CD4-positive, alpha-beta T cell treated with Interleukin-1 beta for 1 hour (primary cell): Measurements from ENCODE around the gene C4BPA.

Experiments used
- DNase-seq, 2 donors: peaks; one replicate each; pipeline ENCODE4 v3.0.0-alpha.2; 2020 to 2022

The C4BPA gene

DNA sequence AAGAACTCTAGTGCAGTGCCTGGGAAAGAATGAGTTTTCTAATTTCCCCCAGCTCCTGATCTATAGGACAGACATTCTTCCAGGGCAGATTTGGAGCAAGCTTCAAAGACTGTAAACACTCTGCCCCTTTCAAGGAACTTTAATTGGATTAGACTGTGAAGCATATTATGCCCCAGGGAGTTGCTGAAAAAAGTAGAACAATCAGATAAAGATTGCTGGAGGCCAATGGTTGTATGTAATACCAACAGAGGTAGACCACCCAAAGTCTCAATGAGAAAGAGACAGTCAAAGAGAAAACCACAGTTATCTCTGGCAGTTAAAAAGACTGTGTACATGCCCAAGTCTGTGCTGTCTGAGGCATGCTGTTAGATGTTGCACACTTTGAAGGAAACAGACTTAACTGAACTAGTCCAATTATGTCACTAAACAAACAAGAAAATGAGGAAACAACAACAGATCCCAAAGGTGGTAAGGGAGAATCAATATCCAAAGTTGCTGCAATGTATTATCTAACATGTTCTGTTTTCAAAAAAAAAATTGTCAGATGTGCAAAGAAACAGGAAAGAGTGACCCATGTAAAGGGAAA is 24.4 kb downstream of the C4BPA start:
- DNase-seq, result no peak

DNA sequence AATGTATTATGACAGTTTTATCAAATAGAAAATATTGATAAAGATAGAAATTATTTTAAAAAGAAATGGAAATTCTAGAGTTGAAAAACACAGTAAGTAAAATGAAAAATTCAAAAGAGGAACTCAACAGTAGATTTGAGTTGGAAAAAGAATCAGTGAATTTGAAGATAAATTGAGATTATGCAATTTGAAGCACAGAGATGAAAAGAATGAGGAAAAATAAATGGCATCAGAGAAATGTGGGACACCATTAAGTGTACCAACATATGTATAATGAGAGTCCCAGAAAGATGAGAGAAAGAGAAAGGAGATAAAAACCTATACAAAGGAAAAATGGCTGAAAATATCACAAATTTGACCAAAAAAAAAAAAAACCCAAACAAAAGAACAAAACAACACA is 25.0 kb downstream of the C4BPA start:
- DNase-seq, result no peak

DNA sequence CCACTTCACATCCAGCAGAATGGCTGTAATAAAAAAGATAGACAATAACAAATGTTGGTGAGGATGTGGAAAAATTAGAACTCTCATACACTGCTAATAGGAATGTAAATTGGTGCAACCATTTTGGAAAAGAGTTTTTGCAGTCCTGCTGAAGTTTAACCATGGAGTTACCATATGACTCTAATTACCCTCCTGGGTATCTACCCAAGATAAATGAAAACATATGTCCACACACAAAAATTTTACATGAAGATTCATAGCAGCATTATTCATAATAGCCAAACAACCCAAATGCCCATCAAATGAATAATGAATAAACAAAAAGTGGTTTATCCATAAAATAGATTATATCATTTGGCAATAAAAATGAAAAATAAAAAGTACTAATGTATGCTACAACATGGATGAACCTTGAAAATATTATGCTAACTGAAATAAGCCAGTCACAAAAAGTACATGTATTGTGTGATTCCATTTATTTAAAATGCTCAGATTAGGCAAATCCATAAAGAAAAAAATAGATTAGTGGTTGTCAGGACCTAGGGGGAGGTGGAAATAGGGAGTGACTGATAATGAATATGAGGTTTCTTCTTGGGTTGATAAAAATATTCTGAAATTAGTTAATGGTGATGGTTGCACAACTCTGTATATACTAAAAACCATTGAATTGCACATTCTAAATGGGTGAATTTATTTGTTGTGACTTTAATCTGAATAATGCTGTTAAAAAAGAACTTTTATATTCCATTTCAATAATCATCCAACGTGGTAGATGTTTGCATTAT is 26.4 kb downstream of the C4BPA start:
- no peak for DNase-seq

DNA sequence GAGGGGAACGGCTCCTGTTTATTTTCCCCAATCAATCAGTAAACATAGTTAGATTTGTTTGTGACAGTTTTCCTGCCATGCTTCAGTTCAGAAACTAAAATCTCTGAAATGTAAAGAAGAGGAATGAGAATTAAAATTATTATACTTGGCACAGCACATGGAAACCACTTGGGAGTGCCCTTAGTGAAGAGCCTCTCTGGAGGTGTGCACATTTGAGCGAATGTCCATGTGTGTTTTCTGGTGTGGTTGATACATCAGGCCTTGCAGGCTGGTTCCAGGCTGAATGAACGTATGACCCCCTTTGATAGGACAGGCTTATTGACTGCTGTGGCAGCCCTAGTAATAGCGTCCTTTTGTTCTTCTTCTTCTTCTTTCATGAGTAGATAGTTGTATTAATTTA is 27.1 kb downstream of the C4BPA start:
- DNase-seq, result no peak

DNA sequence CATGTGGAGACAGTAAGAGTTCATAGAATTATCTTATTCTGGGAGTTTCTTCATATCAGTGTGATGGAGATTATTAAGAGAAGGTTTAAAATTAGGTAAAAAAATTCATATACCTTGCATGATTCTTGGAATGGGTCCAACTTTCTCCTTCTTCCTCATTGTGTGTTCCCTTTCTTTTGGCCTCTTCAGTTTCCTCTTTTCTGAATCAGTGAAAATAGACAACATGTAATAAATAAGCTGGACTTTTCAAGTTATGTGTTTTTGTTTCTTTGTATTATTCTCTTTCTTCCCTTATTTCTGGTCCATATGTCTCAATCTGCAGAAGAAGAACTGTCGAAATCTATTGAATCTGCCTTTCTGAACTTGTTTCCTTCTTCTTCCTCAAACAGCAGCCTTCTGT is 30.5 kb downstream of the C4BPA start:
- no peak for DNase-seq

GRCh38 chr1:207139616-207140015 is 35.6 kb downstream of the C4BPA start:
- no peak for DNase-seq

DNA sequence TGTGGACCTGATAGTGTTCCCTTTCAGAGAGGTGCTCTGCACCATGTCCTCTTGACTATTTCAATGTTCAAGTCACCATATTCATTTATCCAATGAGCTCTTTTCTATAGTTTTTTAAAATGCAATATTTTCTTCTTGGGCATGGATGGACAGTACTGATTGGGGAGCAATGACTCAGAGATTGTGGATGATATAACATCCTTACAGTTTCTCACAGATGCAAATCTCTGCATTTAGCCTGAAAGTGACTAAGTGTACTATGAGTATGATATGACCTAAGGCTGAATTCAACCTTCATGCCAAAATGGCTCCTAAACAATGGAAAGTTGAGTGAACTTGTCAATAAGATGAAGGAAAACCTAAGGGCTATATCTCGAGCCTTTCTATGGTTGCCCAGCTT is 36.5 kb downstream of the C4BPA start:
- DNase-seq, result no peak

DNA sequence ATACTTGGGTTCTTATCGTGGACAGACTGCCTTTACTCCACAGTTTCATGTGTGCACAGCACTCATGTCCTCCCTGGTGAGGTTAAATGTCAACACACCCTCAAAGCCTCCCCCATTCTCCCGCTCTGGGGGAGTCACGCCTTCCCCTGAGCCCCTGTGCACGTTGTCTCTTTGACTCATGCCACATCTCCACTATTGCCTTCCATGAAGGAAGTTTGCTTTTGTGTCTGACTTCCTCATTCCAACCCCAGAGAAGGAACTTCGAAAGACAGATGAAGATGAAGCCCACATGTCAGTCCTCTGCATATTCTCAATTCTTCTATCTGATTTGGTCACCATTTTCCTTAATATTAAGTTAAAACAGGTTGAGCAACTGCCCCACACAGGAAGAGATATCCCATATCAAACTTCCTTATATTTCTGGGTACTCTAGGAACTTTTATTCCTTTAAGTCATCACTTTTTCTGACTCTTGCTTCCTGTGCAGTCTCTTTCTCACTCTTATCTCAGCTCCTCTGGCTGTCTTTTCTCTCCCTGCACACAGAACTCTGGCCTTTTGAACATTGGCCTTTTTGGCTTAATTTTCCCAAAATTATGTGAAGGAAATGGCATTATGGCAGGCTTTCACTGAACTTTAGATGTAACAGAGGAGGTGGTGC is 41.5 kb downstream of the C4BPA start:
- DNase-seq, result peak in 1 of 2 donors; percentile 6

DNA sequence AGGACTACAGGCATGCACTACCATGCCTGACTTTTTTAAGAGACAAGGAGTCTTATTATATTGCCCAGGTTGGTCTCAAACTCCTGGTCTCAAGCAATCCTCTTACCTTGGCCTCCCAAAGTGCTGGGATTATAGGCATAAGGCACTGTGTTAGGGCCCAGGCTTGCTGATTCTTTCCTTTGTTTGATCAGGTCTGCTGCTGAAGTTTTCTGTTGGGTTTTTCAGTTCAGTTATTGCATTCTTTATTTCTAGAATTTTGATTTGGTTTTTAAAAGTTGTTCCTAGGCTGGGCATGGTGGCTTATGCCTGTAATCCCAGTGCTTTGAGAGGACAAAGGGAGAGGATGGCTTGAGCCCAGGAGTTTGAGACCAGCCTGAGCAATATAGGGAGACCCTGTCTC is 47.9 kb downstream of the C4BPA start:
- no peak for DNase-seq

DNA sequence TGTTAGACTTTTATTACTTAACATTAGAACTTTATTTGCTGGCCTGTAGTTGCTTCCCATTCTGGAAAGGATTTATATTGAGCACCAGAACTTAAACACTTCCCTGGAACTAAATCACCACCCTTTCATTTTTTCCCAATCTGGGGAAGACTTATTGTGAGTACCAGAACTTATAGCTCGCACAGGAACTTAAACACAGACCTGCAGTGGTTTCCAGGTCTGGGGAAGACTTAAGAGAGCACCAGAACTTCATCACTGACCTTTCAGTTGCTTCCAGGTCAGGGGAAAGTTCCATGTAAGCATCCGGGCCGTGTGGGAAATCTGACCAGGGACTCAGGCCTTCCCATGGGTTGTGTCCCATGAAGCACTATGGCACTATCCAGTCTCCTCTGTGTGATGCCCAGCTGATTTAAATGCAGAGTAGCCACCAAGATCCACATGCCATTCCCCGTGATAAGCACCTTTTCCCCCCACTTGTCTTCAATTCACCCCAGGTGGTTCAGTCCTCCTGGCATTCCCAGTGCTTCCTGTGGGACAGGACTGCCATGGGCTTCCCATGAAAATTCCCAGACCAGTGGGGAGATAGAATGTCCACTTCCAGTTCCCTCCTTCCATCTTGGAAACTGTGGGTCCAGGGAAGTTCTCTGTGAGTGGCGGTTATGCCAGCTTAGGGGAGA is 48.9 kb downstream of the C4BPA start:
- no peak for DNase-seq

DNA sequence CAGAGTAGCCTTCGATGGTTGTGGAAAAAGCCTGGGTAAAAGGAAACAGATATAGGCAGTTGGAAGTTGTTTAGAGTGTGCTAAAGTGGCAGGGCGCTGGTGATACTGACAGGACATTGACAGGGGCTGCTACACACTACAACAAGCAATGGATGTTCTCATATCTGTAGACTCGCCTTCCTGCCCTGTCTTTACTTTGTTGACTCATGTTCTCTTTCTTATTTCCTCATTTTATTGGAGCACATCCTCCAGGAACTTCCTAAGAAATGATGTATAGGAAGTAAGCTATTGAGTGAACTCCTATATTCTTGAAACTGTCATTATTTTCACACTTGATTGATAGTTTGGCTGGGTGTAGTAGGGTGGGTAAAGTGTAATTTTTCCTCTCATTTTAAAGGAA is 51.0 kb downstream of the C4BPA start:
- DNase-seq, result no peak

DNA sequence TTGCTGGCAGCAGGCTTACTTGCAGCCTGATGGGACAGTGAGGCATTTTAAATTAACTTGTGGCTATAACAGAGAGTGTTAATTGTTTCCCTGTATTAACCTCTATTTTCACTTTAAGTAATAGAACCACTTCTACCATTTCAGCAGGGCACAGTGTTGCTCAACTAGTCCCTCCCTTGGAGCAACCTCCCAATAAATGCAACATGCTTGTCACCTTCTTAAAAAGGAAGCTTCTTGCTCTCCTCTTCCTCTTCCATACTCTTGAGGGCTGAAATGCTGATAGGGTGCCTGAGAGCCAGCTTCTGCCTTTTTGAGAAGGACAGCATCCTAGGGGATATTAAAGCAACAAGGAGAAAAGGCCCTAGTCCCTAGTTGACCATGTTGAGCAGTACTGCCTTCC is 52.1 kb downstream of the C4BPA start:
- DNase-seq, result no peak

DNA sequence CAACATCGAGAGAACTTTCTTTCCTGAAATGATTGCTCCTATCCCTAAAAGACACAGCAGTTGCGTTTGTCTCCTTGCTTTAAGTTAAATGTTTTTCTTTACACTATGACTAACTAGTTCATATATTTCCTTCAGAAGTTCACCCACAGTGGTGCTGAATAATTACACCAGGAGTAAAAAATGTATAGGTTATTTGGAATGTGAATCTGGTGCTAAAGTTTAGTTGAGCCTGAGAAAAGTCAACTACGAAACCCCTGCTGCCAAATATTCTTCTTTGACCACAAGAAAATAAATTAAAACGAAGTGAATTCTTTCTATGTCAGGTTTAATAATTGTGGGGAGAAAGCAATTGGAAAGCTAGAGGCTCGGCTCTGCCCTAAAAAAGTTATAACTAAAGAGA is 52.8 kb downstream of the C4BPA start:
- no peak for DNase-seq

GRCh38 chr1:207164086-207164485 is 60.1 kb downstream of the C4BPA start:
- no peak for DNase-seq

DNA sequence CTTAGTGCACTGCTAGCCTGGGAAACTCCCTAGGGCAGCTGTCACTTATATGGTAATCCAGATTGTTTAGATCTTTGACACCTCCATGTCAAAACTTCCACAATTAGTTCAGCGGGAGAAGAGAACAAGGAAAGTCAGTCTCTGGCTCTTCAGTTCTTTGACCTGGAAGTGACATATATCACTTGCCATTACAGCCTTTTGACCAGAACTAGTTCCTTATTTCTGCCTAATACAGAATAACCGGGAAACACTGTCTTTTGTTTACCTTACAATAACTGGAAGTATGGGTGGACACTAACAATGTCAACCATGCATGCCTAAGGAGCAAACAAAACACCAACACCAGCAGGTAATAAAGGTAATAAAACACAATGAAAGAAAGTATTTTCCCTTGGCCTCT is 68.3 kb downstream of the C4BPA start:
- DNase-seq, result no peak

GRCh38 chr1:207172885-207173284 is 68.9 kb downstream of the C4BPA start:
- peak in 1 of 2 donors; percentile 27 for DNase-seq

GRCh38 chr1:207173396-207173795 is 69.4 kb downstream of the C4BPA start:
- DNase-seq, result no peak

DNA sequence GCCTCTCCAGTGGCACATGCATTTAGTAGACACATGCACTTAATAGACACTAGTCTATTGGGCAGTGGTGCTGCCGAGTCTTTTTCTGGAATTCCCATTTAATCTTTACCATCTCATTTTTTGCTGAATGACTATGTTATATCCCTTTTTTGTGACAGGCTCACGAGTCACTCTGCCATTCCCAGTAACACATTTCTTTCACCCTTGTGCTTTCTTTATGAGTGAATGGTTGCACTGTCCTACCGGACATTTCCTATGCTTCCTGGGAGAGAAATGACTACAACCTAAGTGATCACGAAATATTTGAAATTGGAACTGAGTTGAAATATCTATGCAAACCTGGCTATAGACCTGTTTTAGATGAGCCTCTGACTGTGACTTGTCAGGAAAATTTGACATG is 70.9 kb downstream of the C4BPA start:
- DNase-seq, result no peak

DNA sequence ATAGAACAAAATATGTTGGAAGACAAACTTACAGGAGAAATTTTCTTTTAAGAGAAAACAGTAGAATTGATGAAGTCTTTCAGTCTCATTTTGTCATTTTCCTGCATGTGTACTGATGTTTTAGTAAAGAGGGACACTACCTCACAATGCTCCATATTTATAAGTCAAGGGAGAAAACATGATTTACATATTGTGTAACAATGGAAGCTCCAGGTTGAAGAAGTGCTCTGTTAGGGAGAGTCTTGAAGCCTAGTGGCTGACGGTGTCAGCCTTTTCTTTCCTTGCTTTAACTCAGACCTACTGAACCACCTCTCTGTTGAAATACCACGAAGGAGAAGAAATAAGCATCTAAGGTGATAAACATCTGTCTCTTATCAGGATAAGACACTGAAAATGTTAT is 75.0 kb downstream of the C4BPA start:
- DNase-seq, result no peak

DNA sequence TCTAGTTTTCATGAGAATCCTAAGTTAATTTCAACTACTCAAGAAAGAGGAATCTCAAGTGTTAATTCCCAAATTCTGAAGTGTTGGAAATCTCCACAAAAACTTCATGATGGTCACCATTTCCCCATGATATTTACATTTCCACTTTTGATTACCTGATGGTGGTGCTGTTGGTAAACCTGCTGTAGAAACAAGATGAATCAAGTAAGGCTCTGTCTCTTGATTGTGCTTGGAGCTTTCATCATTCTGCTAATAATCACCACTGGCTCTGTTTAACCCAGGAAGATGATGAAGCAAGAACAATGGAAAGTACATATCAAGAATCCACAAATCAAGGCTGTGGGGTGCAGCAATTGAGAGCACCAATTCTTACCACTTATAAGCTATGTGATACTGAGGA is 77.8 kb downstream of the C4BPA start:
- DNase-seq, result peak in 1 of 2 donors; percentile 17

DNA sequence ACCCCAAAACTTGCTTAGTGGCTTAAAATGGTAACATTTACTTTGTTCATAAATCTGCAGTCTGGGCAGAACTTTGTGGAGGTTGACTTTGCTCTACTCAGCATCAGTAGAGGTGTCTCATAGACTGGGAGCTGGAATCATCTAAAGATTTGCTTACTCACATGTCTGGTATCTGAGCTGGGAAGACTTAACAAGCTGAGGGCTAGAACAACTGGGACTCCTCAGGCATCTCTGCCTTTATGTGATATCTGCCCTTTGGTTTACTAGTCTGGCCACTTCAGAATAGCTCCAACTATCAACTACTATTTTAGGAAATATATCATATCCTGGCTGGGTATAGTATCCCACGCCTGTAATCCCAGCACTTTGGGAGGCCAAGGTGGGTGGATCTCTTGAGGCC is 82.5 kb downstream of the C4BPA start:
- no peak for DNase-seq

GRCh38 chr1:207188901-207189300 is 84.9 kb downstream of the C4BPA start:
- DNase-seq, result no peak

DNA sequence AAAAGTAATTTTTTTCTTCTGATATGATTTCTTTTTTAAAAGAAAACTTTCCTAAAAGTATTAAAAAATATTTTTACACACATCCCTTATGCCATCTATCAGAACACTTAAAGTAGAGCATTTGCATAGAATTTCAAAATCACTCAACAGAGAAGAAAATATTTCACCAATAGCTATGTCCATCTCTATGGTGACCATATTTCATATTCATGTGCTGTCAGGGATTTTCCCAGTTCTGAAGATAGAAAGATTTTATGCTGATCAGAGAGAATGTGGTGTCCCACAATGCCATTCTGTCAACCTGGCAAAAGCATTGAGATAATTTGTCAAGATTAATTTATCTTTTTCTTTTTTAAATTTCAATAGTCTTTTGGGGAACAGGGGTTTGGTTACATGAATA is 87.0 kb downstream of the C4BPA start:
- no peak for DNase-seq

DNA sequence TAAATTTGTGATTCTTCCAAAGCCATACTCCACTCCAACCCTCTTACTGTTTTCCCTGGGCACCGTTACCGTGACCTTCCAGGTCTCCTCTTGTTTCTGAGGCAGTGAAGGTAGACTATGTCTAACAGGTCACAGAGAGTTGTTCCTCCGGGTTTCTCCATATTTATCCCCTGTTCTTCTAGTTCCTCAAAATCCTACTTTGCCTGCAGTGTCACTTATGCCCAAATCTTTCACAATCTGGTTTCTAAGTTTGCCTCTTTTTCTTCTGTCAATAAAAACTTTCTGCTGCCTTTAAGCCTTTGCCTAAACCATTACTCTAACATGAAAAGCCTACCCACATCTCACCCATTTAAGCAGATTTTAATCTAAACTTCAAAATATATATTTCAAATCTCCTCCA is 87.7 kb downstream of the C4BPA start:
- no peak for DNase-seq
